Measurements from ENCODE around the gene ECEL1.

Gene ECEL1

GRCh38 chr2:232497348-232497747 is 9.7 kb upstream of the ECEL1 start:
- peak; percentile 9 for DNase-seq

GRCh38 chr2:232496501-232497270 is 9.1 kb upstream of the ECEL1 start:
- DNase-seq: no peak

- no peak for DNase-seq
These were observed 7.7 kb upstream of the ECEL1 start for GRCh38 chr2:232495292-232495691.

GRCh38 chr2:232494542-232494941 is 6.9 kb upstream of the ECEL1 start:
- no peak for DNase-seq

GRCh38 chr2:232493701-232494474 is 6.3 kb upstream of the ECEL1 start:
- no peak for DNase-seq

GRCh38 chr2:232492963-232493700 is 5.5 kb upstream of the ECEL1 start:
- no peak for DNase-seq

- no peak for DNase-seq
These were observed 4.7 kb upstream of the ECEL1 start for GRCh38 chr2:232492236-232492848.

GRCh38 chr2:232491139-232491780 is 3.6 kb upstream of the ECEL1 start:
- no peak for DNase-seq

- DNase-seq: no peak
These were observed 2.8 kb upstream of the ECEL1 start for GRCh38 chr2:232490221-232491138.

- DNase-seq: no peak
These were observed 2.0 kb upstream of the ECEL1 start for GRCh38 chr2:232489516-232490220.

GRCh38 chr2:232488721-232489300 is 1.2 kb upstream of the ECEL1 start:
- no peak for DNase-seq

- no peak for DNase-seq
These were observed 570 bp upstream of the ECEL1 start for GRCh38 chr2:232488097-232488711.

- DNase-seq: no peak
These were observed 863 bp downstream of the ECEL1 start for GRCh38 chr2:232486558-232487384.

- no peak for DNase-seq
These were observed 1.7 kb downstream of the ECEL1 start for GRCh38 chr2:232485757-232486557.

GRCh38 chr2:232485348-232485756 is 2.3 kb downstream of the ECEL1 start:
- DNase-seq: peak; percentile 25

- DNase-seq: no peak
These were observed 2.8 kb downstream of the ECEL1 start for GRCh38 chr2:232484628-232485347.

- DNase-seq: no peak
These were observed 3.6 kb downstream of the ECEL1 start for GRCh38 chr2:232483923-232484627.
